ENCODE measurements around the gene CYB561A3. TPM values are rescaled to one million over a fixed set of nuclear protein-coding genes. Genes with fewer than 3 reads are reported as not detected.

Gene CYB561A3
- total and polyA plus RNA-seq, 2 experiments from 2014 or later = 31.5 to 37.2 TPM

GRCh38 chr11:61336171-61336935, 25.3 kb downstream of the CYB561A3 start:
- Histone ChIP-seq H3K36me3 (replicated peaks; ENCODE audit: insufficient read depth, low read depth) (no peaks in the 10 kb centered on the region), H3K9me3 (ENCODE audit: low read depth) (no peaks in the 10 kb centered on the region), H3K27ac (peak overlapping the region; percentile 79), H3K27me3 (no peaks in the 10 kb centered on the region), H4K20me1 (ENCODE audit: insufficient read depth, poor library complexity, severe bottlenecking) (peaks cover 7% of the 10 kb centered on the region), H3K4me1 (ENCODE audit: insufficient read depth) (peaks cover 20% of the 10 kb centered on the region), H3K79me2 (peaks cover 20% of the 10 kb centered on the region), H3K4me3 (no peak overlapping the region), H2AFZ (peak overlapping the region; percentile 72), H3K4me2 (no peak overlapping the region), H3K9me2 (replicated peaks; ENCODE audit: insufficient read depth) (no peaks in the 10 kb centered on the region)
- WGBS (ENCODE audit: low lambda C conversion rate, missing lambda C conversion rate) = 38% methylated on average over 8 of the region's 8 CpGs
- peak; percentile 91 for DNase-seq (ENCODE audit: low spot score)
- peak; percentile 94 for TF ChIP-seq CTCF (IDR thresholded peaks at IDR 0.05; ENCODE audit: poor library complexity)
- no peak for TF ChIP-seq EZH2phosphoT487 (IDR thresholded peaks at IDR 0.05; ENCODE audit: low read depth, severe bottlenecking, unreplicated experiment)

GRCh38 chr11:61335355-61335710, 26.3 kb downstream of the CYB561A3 start:
- Histone ChIP-seq H3K4me3 (no peak overlapping the region), H3K9me3 (ENCODE audit: low read depth) (no peaks in the 10 kb centered on the region), H3K4me1 (ENCODE audit: insufficient read depth) (peaks cover 26% of the 10 kb centered on the region), H3K27me3 (no peaks in the 10 kb centered on the region), H3K4me2 (no peak overlapping the region), H3K79me2 (peaks cover 30% of the 10 kb centered on the region), H3K36me3 (replicated peaks; ENCODE audit: insufficient read depth, low read depth) (no peaks in the 10 kb centered on the region), H3K9me2 (replicated peaks; ENCODE audit: insufficient read depth) (no peaks in the 10 kb centered on the region), H3K27ac (peak overlapping the region; percentile 79), H2AFZ (no peak overlapping the region), H4K20me1 (ENCODE audit: insufficient read depth, poor library complexity, severe bottlenecking) (peaks cover 17% of the 10 kb centered on the region)
- WGBS (ENCODE audit: low lambda C conversion rate, missing lambda C conversion rate) = 87% methylated on average over 1 of the region's 1 CpG
- DNase-seq (ENCODE audit: low spot score) = no peak
- TF ChIP-seq EZH2phosphoT487 (IDR thresholded peaks at IDR 0.05; ENCODE audit: low read depth, severe bottlenecking, unreplicated experiment) (no peak), CTCF (IDR thresholded peaks at IDR 0.05; ENCODE audit: poor library complexity) (no peak), EZH2 (IDR thresholded peaks at IDR 0.05; ENCODE audit: borderline replicate concordance) (no peak)

- 83% methylated on average over 16 of the region's 16 CpGs for WGBS (ENCODE audit: low lambda C conversion rate, missing lambda C conversion rate)
These were observed 27.0 kb downstream of the CYB561A3 start for GRCh38 chr11:61334434-61335354.

More at GRCh38 chr11:61334434-61335354, 27.0 kb downstream of the CYB561A3 start:
- TF ChIP-seq EZH2 (IDR thresholded peaks at IDR 0.05; ENCODE audit: borderline replicate concordance) (no peak), CTCF (IDR thresholded peaks at IDR 0.05; ENCODE audit: poor library complexity) (no peak), EZH2phosphoT487 (IDR thresholded peaks at IDR 0.05; ENCODE audit: low read depth, severe bottlenecking, unreplicated experiment) (no peak)
- H2AFZ ChIP-seq = no peak overlapping the region
- peak; percentile 56 for DNase-seq (ENCODE audit: low spot score)
- peaks cover 36% of the 10 kb centered on the region for H3K79me2 ChIP-seq
- H4K20me1 ChIP-seq (ENCODE audit: insufficient read depth, poor library complexity, severe bottlenecking) = peaks cover 23% of the 10 kb centered on the region
- no peak overlapping the region for H3K4me3 ChIP-seq
- H3K36me3 ChIP-seq (replicated peaks; ENCODE audit: insufficient read depth, low read depth) = no peaks in the 10 kb centered on the region
- no peaks in the 10 kb centered on the region for H3K27me3 ChIP-seq
- peak overlapping the region; percentile 87 for H3K4me2 ChIP-seq
- H3K27ac ChIP-seq = peak overlapping the region; percentile 95
- no peaks in the 10 kb centered on the region for H3K9me2 ChIP-seq (replicated peaks; ENCODE audit: insufficient read depth)
- H3K4me1 ChIP-seq (ENCODE audit: insufficient read depth) = peaks cover 26% of the 10 kb centered on the region
- H3K9me3 ChIP-seq (ENCODE audit: low read depth) = no peaks in the 10 kb centered on the region
